GM21576 (cell line): ENCODE data around the gene RERG.
"Not testable (repeated sequence)": the region's sequence is repeated elsewhere in the genome, so short reads cannot be mapped to it uniquely, and the experiment has no call there.

Experiments used
- ATAC-seq: cut with Tn5 transposase; IDR thresholded peaks from one replicate; pipeline ENCODE4 v1.9.1; 2021; ENCODE audit warnings: mild to moderate bottlenecking, moderate library complexity; ENCODE audit not compliant: unreplicated experiment

Gene RERG

DNA sequence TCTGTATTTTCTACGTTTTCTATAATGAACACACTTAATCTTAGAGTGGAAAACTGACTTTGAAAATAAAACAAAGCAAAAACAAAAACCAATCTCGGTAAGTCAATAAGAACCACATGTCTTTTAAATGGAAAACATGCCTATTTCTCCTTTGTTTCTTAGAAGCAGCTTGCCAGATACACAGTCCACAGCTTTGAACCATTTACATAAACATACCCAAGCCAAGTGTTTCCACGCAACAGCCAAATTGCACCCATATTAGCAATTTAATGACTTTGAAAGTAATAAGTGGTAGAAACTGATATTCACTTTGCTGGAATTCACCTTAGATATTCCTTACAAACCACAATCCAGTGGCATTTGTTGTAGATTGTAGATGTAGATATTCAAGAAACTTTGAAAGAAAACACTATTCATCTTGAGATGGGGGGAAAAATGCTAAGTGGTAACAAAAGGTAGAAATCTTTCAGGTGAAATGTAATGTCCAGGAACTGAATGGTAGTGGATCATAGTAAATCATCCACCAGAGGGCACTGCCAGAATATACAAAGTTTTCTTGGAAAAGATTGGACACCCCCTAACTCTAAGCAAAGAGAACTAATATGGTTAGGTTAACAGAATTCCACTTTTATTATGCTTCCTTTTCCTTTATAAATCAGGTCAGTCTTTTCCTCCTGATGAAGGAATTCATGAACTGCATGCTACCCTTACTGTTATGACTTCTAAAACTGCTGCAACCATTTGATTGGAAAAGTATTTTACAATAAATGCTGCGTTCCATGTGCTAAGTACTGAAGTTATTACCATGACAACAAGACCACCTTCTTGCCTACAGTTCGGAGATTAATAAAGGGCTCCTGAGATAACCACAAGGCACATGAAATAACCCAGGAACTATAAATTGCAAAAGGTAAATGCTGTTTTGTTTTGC is 69.8 kb downstream of the RERG start:
- ATAC-seq, result no peak

DNA sequence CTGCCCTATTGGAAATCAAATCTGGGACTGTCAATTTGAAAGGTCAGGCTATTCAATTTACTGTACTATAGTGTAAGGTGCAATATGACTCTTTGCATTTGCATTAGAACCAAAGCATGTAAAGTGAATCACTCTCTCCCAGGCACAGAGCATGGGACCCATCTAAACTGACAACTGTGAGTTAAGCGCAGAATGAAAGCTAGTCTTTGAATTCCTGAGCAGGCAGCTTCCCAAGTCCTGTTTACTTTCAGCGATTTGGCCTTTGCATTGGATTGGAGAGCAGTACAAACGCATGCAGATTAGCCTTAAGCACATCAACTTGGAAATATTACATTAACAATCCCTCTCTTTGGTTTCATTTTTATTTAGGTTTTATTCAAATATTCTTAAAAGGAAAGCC is 74.6 kb downstream of the RERG start:
- no peak for ATAC-seq

DNA sequence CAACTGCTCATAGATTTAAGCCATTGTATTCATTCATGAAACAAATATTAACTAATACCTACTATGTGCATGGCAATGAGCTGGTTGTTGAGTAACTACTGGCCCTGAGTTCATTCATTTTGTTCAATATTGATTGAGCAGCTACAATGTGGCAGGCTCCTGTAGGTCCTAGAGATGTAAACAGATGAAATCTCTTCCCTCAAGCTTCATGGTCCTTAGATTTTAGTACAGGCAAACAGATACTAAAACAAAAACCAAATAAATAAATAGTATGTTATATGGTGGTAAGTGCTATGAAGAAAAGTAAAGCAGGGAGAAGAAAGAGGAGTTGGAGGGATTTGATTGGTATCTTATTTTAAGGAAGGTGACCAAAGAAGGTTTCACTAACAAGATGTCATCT is 77.8 kb downstream of the RERG start:
- ATAC-seq, result no peak

DNA sequence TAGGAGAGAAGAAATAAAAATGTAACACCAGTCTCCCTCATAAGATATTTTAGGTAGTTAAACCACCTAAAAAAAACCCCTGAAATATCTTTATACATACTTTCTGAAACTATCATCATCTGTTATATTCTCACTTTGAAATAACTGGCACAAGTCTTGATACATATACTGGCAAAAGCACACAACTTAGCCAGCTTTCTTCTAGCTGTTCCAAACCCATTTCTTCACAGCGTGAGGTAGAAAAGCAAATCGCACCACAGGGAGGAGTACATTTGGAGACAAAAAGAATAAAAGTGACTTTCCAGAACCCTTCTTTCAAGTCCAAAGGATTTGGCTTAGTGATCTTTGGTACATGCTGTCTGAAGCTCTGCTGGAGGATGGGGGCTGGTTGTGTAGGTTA is 78.5 kb downstream of the RERG start:
- no peak for ATAC-seq

DNA sequence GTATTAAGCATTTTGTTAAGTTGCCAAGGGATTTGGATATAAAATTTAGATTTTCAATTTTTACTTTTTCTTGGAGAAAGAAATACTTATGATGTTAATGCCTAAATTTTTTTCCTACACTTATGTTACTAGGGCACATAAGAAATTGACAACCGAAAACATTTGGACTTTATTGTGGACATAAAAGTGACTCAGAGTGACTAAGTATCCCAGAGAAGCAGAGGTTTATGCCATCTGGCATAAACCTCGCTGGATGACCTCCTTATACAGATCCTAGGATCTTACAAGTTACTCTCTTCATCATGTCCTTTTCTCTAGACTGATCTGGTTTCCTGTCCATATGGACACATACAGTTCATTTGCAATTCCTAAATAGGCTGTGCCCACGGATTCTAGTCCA is 89.8 kb downstream of the RERG start:
- no peak for ATAC-seq

DNA sequence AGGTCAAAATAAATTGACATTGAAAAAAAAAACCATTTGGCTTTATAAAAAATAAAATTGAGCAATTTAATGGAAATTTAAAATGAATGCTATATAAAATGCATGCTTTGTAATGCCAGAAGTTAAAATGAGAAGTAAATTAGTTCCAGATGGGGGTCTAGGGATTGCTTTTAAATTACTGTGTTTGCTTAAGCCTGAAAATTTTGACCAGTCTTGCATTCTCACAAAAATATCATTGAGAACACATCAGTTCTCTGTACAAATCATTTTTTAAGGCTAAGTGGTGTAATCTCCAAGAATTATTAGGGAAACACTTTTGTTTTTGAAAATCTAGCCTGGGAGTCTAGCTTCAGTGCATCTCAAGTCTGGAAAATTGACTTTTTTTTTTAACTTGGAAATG is 90.7 kb downstream of the RERG start:
- ATAC-seq, result no peak

DNA sequence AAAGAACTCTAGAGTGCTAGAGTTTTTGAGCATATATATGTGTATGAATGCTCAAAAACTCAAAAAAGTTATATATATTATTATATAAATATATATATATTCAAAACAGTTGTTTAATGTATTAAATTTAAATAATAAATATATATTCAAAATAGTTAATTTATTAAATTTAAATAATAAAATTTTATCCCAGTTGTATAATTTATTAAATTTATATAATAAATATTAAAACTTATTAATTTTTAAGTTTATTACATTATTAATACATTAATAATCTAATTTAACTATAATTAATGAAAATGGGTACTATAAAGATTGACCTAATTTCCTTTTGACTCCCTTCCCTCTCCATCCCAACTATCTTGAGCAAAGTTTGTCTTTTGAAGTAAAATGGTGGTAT is 97.8 kb downstream of the RERG start:
- ATAC-seq, result no peak

DNA sequence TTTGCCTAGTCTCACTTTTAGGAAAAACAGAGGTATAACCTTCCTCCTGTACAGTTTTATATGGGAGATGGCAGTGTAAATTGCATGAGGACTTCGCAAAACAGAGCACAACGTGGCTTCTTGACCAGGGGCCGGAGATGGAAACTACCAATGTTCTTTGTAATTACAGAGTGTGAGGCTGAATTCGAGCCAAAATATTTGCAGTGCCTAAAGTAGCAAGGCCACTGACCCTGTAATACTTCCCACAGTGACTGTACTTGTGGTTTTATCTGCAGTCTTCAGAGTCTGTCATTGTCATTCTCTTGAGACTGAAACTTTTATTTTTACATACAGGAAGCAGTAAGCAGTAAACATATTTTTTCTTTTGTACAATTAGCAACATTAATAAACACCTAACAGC is 98.9 kb downstream of the RERG start:
- ATAC-seq, result no peak

DNA sequence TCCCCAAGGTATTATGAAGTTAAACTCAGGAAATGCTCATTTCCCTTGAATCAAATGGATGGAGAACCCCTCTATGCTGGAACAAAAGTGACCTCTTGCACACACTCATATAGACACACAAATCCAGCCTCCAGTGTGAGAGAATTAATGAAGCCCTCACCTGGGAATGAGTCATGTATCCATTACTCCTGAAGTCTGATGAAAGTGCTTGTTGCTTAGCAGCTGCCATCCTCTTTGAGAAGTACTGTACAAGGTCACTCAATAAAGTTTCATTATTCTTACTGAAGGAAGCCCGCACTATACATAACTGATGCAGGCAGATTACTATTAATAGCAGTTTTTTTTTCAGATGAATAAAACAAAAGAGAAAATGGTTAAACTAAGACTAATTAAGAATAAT is 102.3 kb downstream of the RERG start:
- ATAC-seq, result no peak

DNA sequence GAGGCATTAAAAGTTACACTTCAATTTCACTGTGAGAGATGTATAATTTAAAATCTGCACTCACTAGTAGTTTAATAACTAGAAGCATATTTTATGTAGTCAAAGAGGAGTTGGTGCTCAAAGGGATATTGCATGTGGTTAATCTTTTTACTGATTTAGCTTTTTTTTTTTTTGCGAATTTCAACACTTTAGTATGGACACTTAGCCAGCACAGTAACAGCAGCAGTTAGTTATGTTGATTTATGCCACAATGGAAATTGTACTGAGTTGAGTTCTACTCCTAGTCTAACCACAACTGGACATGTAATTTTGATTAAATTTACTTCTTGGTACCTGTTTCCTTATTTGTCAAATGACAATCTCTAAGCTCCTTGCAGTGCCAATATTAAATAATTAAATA is 104.2 kb downstream of the RERG start:
- no peak for ATAC-seq

DNA sequence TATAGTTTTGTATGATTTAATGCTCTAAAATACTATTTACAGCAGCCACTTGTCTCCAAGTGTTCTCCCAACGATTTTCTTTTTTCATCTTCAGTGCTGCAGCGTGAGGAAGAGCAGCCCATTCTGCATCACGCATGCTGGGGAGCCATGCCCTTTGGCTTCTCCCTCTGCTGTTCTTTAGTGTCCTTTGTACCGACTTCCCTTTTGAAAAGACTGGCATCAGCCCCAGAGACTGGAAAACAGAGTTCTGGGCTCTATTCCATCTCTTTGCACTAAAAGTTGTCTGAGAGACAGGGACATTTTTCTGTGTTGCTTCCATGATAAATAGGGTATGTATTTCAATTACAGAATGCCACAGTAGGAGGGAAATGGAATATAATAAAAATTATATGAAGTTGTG is 105.1 kb downstream of the RERG start:
- ATAC-seq, result no peak

DNA sequence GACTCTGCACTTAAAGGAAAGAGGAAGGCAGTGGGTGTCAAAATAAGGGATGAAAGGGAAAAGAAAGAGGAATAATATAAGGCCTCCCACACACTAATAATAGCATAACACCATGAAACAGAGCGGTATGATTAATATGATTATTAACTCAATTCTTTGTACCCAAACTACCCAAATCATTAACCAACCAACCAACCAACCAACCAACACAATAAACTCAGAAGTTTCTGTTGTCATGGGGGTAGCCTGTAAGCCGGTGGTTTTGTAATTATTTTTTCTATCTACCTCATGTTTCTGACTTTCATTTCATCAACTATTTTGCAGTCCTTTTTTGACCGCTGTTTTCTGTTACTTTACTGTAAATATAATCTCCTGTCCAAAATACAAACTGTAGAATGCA is 105.8 kb downstream of the RERG start:
- no peak for ATAC-seq

DNA sequence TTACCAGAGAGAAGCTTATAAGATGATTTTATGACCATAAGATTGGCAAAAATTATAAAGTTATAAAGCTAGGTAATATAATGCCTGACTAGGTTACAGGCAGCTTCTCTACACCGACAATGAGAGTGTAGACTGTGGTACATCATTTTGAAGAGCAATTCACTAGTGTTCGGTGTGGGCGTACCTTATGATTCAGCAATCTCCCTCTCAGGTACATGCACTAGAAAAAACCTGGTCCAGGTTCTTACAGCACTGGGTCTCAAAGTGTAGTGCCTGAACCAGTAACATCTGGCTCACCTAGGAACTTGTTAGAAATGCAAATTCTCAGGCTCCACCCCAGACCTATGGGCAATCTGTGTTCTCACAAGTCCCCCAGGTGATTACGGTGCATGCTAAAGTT is 106.7 kb downstream of the RERG start:
- no peak for ATAC-seq

DNA sequence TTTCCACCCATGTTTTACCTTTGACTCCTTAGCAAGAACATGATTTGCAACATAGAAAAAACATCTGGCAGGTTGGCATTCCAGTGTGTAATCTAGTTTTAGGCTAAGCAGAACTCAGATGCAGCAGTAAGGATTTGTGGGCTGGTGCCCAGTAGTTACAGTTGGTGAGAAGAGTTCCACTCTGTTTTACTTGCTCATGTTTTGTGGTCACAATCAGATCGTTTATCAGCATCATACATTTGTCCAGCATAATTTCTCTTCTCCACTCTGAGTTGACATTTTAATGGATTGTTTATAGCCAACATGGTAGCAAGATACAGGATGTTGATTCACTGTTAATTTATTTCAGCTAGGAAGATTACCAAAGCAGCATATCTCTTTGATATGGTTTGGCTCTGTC is 128.4 kb downstream of the RERG start:
- no peak for ATAC-seq

DNA sequence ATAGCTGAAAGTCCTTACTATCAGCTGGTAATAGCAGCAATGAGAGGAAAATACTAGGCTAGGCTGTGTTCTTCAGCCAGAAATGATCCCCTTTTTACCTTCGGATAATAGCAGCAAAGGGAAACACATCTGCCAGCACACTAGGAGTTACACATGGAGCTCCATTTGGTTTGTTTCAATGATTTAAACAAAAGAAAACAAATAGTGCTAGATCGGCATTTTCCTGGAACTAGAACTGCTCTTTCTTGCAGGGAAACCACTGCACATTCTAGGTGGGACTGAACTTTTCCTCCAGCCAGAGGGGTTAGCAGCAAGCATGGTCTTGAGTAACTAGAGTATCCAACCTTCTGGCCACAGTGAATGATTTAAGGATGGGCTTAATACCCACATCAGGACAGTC is 130.8 kb downstream of the RERG start:
- ATAC-seq, result no peak

DNA sequence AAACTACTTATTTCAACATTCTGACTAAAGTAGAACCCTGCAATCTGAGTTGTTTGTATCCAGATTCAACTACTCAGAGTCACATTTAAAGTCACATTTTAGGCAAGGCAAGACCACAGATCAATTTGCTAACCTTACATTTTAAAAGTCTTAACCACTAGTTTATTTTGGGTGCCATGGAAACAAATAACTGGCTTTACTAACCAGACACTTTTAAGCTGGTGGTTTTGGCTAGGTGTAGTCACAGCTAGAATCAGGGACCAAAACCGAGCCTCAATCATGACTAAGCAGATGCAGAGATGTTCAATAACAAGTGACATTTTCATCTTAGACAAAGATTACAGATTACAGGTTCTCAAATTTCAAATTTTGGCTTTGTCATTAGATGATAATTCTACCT is 133.1 kb downstream of the RERG start:
- ATAC-seq, result no peak

DNA sequence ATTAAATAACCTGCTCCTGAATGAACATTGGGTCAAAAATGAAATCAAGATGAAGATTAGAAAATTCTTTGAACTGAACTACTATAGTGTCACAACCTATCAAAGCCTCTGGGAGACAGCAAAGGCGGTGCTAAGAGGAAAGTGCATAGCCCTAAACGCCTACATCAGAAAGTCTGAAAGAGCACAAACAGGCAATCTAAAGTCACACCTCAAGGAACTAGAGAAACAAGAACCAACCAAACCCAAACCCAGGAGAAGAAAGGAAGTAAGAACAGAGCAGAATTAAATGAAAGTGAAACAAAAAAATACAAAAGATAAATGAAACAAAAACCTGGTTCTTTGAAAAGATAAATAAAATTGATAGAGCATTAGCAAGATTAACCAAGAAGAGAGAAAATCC is 143.5 kb downstream of the RERG start:
- not testable (repeated sequence) for ATAC-seq

DNA sequence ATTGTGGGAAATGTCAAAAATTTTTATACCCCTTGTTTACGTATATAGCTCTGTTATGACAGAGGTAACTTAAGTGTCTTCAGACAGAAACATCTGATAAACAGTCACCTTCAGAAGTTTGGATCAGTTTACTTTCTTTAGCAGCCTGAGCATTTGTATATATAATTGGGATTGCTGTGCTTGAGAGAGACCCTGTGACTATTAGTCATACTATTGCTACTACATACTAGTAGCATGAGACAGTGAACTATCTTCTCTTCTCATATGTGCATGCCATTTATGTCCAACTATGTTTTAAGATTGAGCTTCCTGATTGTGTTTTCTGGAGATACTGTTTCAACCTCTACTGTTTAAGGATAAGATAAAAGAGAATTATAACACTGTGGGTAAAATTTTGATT is 146.9 kb downstream of the RERG start:
- ATAC-seq, result no peak

DNA sequence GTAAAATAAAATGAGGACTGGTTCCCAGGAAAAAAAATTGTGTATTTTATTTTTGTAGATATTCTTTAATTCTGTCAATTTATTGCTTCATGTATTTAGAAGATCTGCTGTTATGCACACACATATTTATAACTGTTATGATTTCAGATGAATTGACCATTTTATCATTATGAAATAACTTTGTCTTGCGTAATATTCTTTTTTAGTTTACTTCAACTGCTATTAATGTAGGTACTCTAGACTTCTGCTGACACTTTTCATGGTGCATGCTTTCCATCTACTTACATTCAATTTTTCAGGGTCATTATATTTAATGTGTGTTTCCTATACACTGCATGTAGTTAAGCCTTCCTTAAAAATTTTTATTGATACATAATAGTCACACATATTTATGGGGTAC is 162.1 kb downstream of the RERG start:
- no peak for ATAC-seq
